Hippocampal formation (tissue), 2 donors: ENCODE measurements around the gene LMX1B.
A peak's percentile ranks its signal among the peaks of the same experiment; 100 is the strongest.
"Not testable (repeated sequence)": the region's sequence is repeated elsewhere in the genome, so short reads cannot be mapped to it uniquely, and the experiment has no call there.

Experiments
- DNase-seq, 2 donors: peaks; one replicate each; lab custom pipeline; 2025; lab: John Stamatoyannopoulos, UW

Gene LMX1B

DNA sequence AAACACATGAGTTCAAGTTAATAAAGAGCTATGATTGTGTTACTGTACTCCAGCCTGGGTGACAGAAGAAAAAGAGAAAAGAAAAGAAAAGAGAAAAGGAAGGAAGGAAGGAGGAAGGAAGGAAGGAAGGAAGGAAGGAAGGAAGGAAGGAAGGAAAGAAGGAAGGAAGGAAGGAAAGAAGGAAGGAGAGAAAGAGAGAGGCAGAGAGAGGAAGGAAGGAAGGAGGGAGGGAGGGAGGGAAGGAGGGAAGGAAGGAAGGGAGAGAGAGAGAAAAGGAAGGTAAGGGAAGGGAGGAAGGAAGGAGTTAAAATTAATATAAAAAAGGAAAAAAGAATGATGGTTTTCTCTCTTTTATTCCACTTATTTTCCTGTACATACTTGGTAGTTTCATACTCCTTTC, 101.7 kb downstream of the LMX1B start:
- DNase-seq: no peak

DNA sequence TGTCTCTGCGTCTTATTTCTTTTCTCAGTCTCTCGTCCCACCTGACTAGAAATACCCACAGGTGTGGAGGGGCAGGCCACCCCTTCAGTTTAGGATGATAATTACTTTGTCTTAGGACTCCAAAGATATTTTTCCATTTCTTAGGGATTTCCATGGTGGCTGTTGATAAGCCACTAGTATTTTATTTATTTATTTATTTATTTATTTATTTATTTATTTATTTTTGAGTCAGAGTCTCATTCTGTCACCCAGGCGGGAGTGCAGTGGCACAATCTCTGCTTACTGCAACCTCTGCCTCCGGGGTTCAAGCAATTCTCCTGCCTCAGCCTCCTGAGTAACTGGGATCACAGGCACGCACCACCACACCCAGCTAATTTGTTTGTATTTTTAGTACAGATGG, 103.7 kb downstream of the LMX1B start:
- not testable (repeated sequence) for DNase-seq

GRCh38 chr9:126719618-126720031, 105.9 kb downstream of the LMX1B start:
- DNase-seq: peak in 1 of 2 donors; percentile 52

GRCh38 chr9:126720036-126720435, 106.3 kb downstream of the LMX1B start:
- no peak for DNase-seq

GRCh38 chr9:126720661-126721563, 107.2 kb downstream of the LMX1B start:
- no peak for DNase-seq

DNA sequence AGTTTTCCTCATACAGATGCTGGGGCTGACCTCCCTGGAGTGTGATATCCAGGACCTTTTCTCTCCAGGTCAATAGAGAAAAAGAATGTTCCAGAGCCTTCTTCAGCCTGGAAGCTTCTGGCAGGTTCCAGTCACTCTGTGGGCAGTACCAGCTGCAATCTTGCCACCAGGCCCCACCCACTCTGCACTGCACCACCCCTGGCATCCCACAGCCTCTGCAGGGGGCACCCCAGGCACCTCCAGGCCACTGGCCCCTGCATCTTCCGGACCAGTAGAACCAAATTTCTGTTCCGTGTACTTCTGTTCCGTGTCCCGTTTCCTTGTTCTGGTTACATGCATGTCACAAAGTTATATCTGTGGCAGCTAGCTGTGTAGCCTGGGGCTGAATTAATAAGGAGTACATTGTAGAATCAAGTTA, 107.8 kb downstream of the LMX1B start:
- no peak for DNase-seq

DNA sequence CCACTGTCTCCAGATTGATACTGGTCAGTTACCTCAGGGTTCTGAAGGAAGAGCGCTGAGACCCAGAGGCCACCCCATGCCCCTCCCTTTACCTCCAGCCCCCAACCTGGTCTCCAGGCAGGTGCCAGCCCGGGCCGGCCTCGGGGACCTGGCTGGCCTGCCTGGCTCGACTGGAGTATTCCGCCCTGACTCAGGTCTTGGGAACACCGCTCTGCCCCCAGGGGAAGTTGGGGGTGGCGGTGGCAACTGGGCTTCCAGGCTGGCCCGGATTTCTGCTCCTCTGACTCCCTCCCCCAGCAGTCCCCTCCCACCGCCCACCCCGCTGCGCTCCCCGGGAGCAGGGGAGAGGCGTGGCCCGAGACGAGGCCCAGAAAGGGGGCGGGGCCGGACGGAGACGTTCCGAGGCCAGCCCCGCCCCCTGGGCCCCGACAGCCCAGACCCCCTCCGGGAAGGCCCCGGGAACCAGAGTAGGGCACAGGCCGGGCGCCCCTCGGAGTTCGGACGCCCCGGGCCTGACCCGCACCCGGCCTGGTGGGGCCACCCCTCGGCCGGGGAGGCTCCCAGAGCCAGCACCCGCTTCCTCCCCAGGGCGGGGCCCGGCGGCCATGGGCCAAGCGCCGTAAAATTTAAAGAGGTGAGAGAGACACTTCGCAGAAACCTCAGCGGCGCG, 108.7 kb downstream of the LMX1B start:
- DNase-seq: no peak

DNA sequence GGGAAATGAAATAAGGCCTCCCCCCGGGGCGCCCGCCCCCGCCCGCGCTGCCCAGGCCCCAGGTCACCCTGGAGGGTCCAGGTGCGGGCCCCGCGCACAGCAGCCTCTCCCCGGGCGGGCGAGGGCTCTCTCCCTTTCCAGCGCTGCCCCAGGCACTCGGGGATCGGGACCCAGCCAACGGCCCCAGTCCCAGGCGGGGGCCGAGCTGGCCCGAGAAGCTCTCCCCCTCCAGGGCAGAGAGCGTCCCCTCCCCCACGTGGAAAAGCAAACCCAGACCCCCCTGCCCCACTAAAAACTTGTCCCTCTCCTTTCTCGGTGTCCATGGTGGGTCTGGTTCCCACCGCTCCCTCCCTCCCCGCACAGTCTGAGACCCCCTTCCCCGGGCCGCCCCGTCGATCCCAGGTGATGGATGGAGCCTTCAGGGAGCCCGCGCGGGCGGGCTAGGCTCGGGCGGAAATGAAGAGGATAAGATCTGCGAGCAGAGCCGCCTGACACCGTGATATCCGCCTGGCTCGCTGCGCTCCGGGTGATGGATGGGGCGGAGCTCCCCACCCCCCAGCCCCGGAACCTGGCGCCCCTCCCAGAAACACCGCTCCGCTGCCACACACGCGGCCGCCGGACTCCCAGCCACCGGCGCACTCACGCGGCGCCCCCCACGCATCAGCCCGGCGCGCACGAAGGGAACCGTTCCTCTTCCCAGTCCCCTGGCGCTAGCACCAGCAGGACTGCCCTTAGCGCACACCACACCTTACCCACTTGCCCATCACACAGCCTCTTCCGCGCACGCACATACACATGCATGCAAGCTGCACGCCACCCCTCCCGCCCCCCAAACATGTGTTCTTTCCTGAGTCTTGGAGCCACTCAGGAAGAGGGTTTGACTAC, 109.4 kb downstream of the LMX1B start:
- DNase-seq: no peak

DNA sequence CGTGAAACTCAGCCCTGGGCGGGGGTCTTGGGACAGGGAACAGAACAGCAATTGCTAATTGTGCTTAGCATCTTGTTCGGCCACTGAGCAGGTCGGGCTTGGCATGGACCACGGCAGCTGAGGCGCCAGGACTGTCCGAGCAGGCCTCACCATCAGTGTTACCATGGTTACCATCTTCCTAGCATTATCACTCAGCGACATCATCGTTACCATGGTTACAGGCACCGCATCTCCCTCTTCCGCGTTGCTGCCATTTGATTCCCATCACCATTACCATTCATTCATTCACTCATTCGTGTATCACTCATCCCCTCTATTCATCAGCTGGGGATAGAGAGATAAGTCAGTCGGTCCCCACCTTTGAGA, 110.1 kb downstream of the LMX1B start:
- DNase-seq: no peak

- DNase-seq: no peak
These were observed 110.5 kb downstream of the LMX1B start for GRCh38 chr9:126724226-126724625.

DNA sequence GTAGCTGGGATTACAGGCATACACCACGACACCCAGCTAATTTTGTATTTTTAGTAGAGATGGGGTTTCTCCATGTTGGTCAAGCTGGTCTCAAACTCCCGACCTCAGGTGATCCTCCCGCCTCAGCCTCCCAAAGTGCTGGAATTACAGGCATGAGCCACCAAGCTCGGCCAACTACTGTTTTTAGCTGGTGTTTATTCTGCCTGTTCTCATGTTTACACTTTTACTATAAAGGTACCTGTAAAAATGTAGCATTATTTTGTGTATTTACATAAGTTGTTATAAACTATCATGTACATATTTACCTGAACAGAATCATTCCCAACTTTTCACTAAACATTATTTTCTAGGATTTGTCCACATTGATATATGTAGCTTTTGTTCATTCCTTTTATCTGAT, 111.8 kb downstream of the LMX1B start:
- not testable (repeated sequence) for DNase-seq

DNA sequence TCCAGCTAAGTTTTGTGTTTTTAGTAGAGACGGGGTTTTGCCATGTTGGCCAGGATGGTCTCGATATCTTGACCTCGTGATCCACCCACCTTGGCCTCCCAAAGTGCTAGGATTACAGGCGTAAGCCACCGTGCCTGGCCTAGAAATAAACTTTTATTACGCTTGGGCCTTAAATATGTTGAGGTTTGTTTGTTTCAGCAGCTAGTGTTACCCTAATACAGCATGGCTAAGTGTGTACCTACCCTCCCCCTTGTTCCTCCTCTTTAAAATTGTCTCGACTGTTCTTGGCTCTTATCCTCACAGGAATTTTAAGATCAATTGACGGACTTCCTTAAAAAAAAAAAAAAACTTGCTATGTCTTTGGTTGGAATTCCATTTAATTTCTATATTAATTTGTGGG, 114.5 kb downstream of the LMX1B start:
- DNase-seq: not testable (repeated sequence)

GRCh38 chr9:126730592-126730991, 116.9 kb downstream of the LMX1B start:
- not testable (repeated sequence) for DNase-seq

- DNase-seq: no peak
These were observed 119.3 kb downstream of the LMX1B start for GRCh38 chr9:126733005-126733404.

DNA sequence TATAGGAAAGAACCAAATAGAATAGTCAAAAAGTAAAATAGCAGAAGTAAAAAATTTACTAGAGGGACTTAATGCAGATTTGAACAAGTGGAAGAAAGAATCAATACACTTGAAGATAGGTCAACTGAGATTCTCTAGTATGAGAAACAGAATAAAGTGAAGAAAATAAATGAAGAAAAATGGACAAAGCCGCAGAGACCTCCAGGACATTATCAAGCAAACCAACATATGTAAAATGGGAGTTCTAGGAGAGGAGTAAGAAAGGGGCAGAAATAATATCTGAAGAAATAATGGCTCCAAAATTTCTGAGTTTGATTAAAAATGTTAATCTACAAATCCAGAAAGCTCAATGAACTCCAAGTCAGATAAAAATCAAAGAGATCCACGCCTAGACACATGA, 121.1 kb downstream of the LMX1B start:
- DNase-seq: no peak

DNA sequence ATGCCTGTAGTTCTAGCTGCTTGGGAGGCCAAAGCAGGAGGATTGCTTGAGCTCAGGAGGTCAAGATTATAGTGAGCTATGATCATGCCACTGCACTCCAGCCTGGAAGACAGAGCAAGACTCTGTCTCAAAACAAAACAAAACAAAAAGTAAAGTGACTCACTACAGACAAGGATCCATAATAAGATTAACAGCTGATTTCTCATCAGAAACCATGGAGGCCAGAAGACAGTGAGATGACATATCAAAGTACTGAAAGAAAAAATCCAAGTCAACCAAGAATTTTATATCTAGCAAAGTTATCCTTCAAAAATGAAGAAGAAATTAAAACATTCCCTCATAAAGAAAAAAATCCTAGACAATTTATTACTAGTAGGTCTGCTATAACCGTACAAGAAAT, 121.8 kb downstream of the LMX1B start:
- DNase-seq: no peak

GRCh38 chr9:126738553-126738952, 124.8 kb downstream of the LMX1B start:
- no peak for DNase-seq

DNA sequence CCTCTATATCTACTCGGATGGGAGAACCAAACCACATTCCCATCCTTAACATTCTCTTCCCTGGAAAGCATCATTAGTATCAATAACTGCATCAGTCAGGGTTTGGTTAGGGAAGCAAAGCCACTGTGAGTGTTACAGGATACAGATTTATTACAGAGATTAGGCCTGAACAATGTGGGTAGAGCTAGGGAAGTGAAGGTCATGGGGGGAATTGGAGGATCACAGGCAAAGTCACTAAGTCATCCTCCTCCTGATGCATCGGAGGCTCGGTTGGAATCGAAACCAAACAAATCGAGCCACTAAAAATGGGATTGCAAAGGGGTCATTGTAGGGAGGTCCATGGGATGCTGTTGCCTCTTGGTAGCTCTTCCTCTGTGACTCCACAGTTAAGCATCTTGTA, 129.3 kb downstream of the LMX1B start:
- DNase-seq: no peak

DNA sequence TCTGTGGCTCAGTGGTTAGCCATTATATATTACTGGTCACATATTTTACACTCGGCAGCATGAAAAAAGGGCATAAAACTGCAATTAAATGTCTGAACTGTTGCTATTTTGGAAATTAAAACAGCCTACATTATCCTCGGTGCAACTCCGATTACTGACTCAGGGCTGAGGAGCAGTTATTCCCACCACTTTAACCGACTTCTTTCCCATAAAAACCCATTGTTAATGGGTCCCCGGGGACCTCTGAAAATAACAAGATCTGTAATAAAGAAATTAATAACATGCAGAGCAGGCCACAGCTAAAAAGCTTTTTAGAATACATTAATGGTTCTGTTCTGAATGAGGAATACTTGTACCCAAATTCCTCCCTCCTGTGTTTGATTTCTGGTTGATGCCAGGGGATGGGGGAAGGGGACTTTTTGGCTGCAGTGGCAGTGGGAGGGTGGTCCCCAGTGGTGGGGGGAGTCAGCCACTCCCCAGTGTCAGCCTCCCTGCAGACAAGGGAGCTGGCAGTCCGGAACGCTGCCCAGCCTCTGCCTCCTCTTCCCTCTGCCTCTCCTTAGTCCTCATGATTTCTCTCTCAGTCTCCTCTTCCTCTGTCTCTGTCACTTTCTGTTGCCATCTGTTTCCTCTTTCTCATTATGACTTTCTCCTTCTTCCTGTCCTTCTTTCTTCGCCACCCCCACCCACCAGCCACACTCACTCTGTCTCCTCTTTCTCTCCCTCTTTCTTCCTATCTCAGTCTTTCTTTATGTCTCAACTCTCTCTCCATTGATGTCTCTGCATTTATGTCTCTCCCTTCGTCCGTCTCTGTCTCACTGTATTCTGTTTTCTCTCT, 132.1 kb downstream of the LMX1B start:
- DNase-seq: no peak
